GM19035 (cell line): Measurements from ENCODE around the gene TSEN54.

Source experiments
- ATAC-seq: cut with Tn5 transposase; IDR thresholded peaks from one replicate; pipeline ENCODE4 v1.9.1; 2021; ENCODE audit not compliant: unreplicated experiment

TSEN54 gene

DNA sequence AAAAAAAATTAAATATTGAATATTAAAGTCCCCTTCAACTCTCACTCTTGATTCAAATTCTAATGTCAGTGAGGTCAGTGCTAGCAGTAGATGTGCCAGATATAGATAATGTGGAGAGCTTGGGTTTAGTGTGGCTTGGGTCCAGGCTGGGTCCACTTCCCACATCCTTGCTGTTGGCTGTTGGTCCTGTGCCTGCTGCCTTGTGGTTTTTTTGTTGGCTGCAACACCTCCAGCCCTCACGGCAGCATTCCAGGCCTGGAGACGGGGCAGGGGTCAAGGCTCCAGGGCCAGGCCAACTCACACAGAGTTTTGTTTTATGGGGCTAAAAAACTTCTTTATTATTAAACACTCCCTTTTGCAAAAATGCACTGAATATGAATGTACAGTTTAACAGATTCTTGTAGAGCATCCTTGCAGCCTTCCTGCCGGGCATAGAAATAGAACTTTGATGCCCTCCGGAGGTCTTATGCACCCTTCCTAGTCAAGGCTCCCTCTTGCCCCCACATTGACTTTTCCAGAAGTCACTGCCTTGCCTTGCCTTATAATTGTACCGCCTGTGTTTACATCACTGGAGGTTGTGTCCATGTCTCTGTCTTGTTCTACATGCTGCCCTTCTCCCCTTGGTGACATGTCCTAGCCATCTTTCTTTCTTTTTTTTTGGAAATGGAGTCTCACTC, 45.7 kb downstream of the TSEN54 start:
- ATAC-seq = no peak

DNA sequence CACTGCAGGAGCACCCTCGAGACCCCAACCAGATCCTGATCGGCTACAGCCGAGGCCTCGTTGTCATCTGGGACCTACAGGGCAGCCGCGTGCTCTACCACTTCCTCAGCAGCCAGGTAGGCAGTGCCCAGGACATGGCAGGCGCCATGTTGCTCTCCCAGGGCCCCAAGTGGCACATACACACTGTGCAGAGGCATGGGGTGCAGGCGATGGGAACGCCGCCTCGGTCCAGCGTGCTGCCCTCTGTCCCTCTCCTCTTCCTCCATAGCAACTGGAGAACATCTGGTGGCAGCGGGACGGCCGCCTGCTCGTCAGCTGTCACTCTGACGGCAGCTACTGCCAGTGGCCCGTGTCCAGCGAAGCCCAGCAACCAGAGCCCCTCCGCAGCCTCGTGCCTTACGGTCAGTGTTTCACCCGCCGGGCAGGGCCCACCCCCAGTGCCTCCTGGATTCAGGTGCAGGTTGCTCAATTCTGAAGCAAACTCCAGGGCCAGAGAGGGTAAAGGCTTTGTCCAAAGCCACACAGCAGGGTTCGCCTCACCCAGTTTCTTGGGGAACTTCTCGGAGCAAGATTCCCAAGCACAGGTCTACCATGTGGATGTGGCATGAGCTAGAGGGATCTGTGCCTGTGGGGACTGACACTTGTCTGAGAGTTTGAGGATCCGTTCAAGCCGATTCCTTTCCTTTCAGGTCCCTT, 46.9 kb downstream of the TSEN54 start:
- ATAC-seq = no peak

DNA sequence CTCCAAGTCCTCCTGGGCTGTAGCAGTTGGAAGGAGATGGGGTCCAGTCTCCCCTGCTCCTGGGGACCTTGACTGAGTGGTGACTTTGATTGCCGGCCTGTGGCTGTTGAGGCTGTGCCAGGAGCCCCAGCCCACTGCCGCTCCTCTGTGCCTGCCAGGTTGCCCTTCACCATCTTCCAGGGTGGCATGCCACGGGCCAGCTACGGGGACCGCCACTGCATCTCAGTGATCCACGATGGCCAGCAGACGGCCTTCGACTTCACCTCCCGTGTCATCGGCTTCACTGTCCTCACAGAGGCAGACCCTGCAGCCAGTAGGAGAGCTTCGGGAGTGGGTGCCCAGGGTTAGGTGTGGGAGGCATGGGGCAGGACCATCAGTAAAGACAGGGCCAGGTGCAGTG, 47.9 kb downstream of the TSEN54 start:
- no peak for ATAC-seq

DNA sequence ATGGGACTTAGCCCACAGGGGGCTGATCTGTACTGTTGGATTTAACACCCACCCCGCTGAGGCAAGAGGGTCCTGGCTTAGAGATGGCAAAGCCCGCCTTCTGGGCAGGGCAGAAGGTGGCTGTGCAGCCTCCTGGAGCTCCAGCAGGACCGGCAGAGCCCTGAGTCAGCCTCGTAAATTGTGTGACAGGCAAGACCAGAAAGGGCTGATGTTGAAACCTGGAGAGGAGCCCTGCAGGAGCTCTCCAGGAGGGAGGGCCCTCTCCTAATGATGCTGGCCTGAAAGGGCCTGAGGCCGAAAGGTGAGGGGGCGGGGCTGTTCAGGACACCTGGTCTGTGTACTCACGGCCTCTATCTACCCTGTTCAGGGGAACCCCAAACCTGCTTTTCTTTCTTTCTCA, 48.7 kb downstream of the TSEN54 start:
- no peak for ATAC-seq

DNA sequence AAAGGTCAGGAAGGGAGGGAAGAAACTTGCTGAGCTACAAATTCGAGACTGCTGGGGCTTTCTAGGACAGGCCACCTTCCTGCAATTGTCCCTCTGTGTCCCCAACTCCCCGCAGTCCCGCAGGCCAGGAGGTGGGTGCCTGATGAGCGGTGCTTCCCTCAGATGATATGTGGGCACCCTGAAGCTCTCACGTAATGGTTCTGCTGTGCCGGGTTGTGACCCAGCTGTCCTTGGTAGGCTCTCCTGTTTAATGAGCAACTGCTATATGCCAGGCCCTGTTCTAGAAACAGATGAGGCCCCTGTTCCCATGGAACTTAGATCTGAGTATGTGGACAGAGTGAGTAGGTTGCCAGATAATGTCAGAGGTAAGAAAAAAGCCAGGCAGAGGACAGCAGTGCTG, 49.3 kb downstream of the TSEN54 start:
- no peak for ATAC-seq

DNA sequence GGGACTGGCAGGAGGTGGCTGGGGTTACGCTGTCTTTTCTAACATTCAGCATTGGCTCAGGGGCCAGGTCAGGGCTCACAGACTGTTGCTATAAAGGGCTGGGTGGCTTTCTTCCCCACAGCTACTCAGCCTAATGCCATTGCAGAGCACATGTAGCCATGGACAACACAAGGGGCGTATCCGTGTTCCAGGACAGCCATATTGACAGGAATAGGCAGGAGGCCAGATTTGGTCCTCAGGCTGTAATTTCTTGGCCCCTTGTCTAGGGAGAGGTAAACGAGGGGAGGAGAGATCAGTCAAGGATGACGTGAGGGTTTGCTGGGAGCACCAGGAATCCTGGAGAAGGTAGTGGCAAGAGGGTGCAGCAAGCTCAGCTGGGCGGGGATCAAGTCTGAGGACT, 50.1 kb downstream of the TSEN54 start:
- no peak for ATAC-seq

DNA sequence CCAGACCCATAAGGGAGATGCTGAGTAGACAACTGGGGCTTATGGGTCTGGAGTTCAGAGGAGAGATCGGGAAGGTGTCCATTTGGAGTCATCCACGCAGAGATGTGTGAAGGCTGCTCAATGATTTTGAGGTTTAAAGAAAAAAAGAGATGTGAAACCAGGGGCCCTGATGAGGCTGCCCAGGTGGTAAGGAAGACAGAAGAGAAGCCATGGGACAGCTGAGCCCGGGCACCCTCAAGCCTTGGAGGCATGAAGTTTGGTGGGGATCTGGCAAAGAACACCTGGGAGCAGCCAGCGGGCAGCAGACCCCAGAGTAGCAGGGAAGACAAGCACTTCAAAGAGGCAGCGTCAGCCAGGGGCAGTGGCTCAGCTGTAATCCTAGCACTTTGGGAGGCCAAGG, 50.5 kb downstream of the TSEN54 start:
- no peak for ATAC-seq

DNA sequence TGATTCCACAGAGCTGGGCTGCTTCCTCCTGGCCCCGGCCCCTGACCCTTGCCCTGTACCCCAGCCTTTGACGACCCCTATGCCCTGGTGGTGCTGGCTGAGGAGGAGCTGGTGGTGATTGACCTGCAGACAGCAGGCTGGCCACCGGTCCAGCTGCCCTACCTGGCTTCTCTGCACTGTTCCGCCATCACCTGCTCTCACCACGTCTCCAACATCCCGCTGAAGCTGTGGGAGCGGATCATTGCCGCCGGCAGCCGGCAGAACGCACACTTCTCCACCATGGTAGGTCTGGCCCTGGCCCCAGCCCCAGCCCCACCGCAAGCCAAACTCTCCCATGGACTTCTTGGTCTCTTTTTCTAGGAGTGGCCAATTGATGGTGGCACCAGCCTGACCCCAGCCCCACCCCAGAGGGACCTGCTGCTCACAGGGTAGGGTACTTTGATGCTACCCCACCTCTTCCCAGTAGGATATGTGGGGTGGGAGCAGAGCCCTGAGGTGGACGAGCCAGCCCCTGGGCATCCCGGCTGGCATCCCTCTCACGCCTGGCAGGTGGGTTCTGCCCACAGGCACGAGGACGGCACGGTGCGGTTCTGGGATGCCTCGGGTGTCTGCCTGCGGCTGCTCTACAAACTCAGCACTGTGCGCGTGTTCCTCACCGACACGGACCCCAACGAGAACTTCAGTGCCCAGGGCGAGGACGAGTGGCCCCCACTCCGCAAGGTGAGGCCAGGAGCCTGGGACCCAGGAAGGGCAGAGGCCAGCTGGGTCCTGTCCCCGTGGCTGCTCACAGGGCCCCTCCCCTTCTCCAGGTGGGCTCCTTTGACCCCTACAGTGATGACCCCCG, 52.3 kb downstream of the TSEN54 start:
- no peak for ATAC-seq

DNA sequence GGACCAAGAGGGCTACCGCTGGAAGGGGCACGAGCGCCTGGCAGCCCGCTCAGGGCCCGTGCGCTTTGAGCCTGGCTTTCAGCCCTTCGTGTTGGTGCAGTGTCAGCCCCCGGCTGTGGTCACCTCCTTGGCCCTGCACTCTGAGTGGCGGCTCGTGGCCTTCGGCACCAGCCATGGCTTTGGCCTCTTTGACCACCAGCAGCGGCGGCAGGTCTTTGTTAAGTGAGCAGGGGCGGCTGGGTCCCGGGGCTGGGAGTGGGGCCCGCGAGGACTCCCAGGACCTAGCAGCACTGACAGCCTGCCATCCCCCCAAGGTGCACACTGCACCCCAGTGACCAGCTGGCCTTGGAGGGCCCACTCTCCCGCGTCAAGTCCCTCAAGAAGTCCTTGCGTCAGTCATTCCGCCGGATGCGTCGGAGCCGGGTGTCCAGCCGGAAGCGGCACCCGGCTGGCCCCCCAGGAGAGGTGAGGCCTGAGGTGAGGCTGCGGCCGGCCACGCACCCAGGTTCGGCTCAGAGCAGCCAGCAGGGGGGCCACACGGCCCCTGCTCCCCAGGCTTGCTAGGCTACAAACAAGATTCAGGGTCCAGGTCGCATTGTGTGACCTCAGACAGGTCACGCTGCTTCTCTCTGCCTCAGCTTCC, 53.8 kb downstream of the TSEN54 start:
- ATAC-seq = no peak

DNA sequence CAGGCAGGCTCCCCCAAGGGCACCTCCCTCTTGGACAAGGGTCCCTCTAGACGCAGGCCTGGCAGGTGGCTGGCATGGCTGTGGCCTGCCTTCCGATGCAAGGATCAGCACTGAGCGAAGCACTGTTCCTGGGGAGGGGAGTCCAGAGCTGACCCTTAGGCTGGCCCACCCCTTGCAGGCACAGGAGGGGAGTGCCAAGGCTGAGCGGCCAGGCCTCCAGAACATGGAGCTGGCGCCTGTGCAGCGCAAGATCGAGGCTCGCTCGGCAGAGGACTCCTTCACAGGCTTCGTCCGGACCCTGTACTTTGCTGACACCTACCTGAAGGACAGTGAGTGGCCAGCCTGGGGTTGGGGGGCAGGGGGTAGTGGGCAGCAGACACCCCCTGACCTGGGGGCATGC, 54.4 kb downstream of the TSEN54 start:
- ATAC-seq = no peak

DNA sequence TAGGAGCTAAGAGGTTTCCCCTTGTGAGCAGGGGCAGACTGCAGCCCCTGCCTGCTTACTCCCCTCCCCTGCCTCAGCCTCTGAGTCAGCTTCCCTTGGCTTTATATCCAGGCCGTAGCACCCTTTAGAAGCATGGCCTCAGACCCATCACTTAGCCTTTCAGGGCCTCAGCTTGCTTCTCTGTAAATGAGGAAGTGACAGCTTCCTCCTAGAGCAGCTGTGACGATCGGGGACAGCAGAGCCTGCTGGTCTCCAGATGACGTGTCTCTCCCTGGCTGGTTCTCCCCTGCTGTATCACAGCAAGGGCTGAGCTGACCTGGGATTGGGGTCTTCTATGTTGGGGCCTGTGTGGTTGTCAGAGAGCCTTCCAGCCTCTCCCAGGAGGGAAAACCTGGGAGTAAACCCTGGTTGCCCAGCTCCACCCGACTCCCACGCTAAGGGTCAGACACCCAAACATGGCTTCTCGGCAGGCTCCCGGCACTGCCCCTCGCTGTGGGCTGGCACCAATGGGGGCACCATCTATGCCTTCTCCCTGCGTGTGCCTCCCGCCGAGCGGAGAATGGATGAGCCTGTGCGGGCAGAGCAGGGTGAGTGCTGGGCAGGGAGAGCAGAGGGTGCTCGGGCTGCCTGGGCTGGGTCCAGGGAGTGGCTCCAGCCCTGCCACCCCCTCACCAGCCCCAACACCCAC, 55.0 kb downstream of the TSEN54 start:
- ATAC-seq = no peak

DNA sequence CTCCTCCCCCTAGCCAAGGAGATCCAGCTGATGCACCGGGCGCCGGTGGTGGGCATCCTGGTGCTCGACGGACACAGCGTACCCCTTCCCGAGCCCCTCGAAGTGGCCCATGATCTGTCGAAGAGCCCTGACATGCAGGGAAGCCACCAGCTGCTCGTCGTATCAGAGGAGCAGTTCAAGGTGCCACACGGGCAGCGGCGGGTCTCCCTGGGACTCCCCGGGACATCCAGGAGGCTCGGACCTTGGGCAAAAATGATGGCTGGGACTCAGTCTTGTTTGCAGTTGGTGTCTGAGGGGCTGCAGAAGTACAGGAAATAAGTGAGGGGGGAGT, 55.5 kb downstream of the TSEN54 start:
- ATAC-seq = no peak

DNA sequence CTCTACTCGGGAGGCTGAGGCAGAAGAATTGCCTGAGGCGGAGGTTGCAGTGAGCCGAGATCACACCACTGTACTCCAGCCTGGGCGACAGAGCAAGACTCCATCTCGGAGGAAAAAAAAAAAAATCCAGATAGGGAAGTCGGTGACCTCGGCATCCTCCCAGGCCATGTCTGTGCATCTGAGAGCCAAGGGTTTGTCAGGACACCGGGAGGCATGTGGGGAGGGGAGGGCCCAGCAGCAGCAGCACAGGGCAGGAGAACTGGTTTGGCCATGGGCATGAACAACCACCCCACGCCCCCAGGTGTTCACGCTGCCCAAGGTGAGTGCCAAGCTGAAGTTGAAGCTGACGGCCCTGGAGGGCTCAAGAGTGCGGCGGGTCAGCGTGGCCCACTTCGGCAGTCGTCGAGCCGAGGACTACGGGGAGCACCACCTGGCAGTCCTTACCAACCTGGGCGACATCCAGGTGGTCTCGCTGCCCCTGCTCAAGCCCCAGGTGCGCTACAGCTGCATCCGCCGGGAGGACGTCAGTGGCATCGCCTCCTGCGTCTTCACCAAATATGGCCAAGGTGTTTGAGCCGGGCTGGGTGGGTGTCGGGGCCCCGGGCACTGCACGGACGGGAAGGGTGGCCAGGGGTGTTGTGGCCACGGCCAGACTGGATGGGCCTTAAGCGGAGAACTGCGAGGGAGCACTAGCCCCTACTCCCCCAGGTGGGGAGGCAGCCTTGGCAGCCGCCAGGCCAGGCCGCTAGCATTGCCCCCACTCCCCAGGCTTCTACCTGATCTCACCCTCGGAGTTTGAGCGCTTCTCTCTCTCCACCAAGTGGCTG, 56.6 kb downstream of the TSEN54 start:
- no peak for ATAC-seq

DNA sequence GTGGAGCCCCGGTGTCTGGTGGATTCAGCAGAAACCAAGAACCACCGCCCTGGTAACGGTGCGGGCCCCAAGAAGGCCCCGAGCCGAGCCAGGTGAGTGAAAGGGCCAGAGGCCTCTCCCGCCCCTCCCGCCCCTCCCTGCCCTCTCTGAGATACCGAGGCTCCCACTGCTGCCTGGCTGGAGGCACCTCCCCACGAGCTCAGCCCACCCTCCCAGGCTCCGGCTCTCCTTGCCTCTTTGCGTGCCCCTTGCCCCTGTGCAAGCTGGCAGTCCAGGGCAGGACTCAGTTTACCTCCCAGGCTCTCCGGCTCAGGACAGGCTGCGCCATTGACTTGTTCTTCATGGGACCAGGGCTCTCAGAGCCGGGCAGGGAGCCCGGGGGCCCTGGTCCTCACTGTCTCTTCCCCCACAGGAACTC, 57.2 kb downstream of the TSEN54 start:
- no peak for ATAC-seq

DNA sequence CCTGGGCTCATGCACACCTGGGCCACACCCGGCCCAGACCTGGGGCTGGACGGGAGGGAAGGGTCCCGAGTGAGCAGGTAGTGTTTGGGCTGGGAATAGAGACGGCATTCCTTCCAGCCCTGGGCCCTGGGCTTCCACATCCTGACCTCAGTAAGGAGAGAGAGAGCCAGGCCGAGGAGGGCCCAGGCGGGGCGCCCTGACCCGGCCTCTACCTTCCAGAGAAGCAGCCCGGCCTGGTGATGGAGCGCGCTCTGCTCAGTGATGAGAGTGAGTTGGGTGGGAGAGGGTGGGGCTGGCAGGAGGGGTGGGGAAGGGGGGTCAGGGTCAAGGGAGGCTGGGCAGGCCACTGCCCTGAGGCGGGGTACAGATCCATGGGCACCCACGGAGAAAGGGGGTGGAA, 57.7 kb downstream of the TSEN54 start:
- no peak for ATAC-seq
